PC-3 (cell line): Measurements from ENCODE around the gene NOMO2.
"Not testable (repeated sequence)": the region's sequence is repeated elsewhere in the genome, so short reads cannot be mapped to it uniquely, and the experiment has no call there.

ENCODE experiments used
- EZH2phosphoT487 ChIP-seq: fragments of 300-600 bp; sonication (generic); IDR thresholded peaks from 2 replicates; pipeline ENCODE4 v1.6.1; 2018; ENCODE audit warnings: mild to moderate bottlenecking, antibody characterized with exemption, low read length, borderline replicate concordance
- TF ChIP-seq, protein P1 (sequence below): fragments of 300-600 bp; sonication (generic); conservative IDR thresholded peaks from 2 replicates; pipeline ENCODE4 v1.5.1; 2017; ENCODE audit warnings: antibody characterized with exemption, low read depth, mild to moderate bottlenecking, low read length

DNA sequence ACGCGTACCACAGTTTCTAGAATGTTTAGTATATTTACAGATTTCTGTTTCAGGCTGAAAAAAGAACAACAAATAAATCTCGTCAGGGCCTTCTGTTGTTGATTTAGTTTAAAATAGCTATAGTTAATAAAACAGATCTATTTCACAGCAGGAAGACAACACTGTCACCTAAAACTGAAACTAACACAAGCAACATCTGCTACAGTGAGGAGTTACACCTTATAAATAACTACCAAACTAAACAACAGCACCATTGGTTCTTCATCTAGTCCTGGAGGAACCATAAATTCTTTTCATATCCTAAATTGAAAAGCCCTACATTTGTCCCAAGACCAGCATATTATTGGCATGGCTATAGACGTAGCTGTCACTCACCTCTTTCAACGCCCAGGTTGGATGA is 15.0 kb downstream of the NOMO2 start:
- TF ChIP-seq EZH2phosphoT487, result not testable (repeated sequence)
- TF ChIP-seq, protein P1, sequence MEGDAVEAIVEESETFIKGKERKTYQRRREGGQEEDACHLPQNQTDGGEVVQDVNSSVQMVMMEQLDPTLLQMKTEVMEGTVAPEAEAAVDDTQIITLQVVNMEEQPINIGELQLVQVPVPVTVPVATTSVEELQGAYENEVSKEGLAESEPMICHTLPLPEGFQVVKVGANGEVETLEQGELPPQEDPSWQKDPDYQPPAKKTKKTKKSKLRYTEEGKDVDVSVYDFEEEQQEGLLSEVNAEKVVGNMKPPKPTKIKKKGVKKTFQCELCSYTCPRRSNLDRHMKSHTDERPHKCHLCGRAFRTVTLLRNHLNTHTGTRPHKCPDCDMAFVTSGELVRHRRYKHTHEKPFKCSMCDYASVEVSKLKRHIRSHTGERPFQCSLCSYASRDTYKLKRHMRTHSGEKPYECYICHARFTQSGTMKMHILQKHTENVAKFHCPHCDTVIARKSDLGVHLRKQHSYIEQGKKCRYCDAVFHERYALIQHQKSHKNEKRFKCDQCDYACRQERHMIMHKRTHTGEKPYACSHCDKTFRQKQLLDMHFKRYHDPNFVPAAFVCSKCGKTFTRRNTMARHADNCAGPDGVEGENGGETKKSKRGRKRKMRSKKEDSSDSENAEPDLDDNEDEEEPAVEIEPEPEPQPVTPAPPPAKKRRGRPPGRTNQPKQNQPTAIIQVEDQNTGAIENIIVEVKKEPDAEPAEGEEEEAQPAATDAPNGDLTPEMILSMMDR, result not testable (repeated sequence)
